Liver (tissue), 3 donors: Measurements from ENCODE around the gene PRKN.

Experiments
- EGR1 ChIP-seq, 2 donors: IDR thresholded peaks; 2 replicates each; pipeline ENCODE4 v1.6.1; 2016 to 2018; ENCODE audit warnings: antibody characterized with exemption in 2 of 2, low read depth in 2 of 2
- FOXA1 ChIP-seq: IDR thresholded peaks from 2 replicates; pipeline ENCODE4 v1.6.1; 2016; ENCODE audit warnings: antibody characterized with exemption
- GABPA ChIP-seq, 2 donors: IDR thresholded peaks in 1 of 2; conservative IDR thresholded peaks in 1 of 2; 2 replicates each; pipeline ENCODE4 v1.6.1; 2016; ENCODE audit warnings: antibody characterized with exemption in 2 of 2, mild to moderate bottlenecking in 1 of 2, moderate library complexity in 1 of 2
- TAF1 ChIP-seq: conservative IDR thresholded peaks from 2 replicates; pipeline ENCODE4 v1.6.1; 2016; ENCODE audit warnings: antibody characterized with exemption, mild to moderate bottlenecking
- YY1 ChIP-seq: IDR thresholded peaks from 2 replicates; pipeline ENCODE4 v1.6.1; 2016; ENCODE audit warnings: antibody characterized with exemption, mild to moderate bottlenecking
- TF ChIP-seq, protein P1 (sequence below): fragments of 150-350 bp; IDR thresholded peaks from 2 replicates; pipeline ENCODE4 v1.5.1; 2017; ENCODE audit warnings: improper control_type of control experiment, low read depth, low read length; ENCODE audit not compliant: missing input control
- TF ChIP-seq, protein P2 (sequence below): IDR thresholded peaks from 2 replicates; pipeline ENCODE4 v1.6.1; 2016; ENCODE audit warnings: antibody characterized with exemption, mild to moderate bottlenecking
- TF ChIP-seq, protein P3 (sequence below): IDR thresholded peaks from 2 replicates; pipeline ENCODE4 v1.6.1; 2016; ENCODE audit warnings: antibody characterized with exemption
- donor health status: healthy.
- donor health status: healthy.

DNA sequence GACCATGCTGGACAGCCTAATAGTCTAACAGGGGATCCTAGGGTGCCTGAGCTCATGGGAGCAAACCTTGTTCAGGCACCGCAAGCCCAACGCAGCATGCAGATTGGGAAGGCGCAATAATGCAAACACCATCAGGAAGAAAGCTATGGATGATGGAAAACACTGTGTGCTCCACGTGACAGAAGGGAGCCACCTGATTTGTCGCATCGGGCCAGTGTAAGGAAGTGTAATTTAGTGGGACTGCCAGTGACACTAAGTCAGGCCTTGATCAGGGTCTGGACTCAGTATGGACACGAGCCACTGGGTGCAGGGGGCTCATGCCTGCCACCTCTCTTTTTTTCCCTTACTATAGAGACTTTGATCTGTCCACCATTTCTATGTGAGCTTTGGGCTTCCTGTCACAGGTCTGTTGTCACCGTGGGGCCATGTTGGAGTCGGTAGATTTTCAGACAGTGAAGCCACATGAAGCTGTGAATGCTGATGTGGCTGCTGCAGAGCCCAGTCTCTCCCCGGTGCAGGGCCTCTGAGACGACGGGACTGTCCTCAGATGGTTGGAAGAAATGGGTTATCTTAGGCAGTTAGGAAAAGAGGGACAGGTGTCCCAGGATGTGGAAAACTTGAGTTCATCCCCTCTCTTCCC lies 1379.5 kb downstream of the PRKN start:
- TF ChIP-seq, protein P1, sequence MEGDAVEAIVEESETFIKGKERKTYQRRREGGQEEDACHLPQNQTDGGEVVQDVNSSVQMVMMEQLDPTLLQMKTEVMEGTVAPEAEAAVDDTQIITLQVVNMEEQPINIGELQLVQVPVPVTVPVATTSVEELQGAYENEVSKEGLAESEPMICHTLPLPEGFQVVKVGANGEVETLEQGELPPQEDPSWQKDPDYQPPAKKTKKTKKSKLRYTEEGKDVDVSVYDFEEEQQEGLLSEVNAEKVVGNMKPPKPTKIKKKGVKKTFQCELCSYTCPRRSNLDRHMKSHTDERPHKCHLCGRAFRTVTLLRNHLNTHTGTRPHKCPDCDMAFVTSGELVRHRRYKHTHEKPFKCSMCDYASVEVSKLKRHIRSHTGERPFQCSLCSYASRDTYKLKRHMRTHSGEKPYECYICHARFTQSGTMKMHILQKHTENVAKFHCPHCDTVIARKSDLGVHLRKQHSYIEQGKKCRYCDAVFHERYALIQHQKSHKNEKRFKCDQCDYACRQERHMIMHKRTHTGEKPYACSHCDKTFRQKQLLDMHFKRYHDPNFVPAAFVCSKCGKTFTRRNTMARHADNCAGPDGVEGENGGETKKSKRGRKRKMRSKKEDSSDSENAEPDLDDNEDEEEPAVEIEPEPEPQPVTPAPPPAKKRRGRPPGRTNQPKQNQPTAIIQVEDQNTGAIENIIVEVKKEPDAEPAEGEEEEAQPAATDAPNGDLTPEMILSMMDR = no peak
- TF ChIP-seq, protein P2, sequence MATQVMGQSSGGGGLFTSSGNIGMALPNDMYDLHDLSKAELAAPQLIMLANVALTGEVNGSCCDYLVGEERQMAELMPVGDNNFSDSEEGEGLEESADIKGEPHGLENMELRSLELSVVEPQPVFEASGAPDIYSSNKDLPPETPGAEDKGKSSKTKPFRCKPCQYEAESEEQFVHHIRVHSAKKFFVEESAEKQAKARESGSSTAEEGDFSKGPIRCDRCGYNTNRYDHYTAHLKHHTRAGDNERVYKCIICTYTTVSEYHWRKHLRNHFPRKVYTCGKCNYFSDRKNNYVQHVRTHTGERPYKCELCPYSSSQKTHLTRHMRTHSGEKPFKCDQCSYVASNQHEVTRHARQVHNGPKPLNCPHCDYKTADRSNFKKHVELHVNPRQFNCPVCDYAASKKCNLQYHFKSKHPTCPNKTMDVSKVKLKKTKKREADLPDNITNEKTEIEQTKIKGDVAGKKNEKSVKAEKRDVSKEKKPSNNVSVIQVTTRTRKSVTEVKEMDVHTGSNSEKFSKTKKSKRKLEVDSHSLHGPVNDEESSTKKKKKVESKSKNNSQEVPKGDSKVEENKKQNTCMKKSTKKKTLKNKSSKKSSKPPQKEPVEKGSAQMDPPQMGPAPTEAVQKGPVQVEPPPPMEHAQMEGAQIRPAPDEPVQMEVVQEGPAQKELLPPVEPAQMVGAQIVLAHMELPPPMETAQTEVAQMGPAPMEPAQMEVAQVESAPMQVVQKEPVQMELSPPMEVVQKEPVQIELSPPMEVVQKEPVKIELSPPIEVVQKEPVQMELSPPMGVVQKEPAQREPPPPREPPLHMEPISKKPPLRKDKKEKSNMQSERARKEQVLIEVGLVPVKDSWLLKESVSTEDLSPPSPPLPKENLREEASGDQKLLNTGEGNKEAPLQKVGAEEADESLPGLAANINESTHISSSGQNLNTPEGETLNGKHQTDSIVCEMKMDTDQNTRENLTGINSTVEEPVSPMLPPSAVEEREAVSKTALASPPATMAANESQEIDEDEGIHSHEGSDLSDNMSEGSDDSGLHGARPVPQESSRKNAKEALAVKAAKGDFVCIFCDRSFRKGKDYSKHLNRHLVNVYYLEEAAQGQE = no peak
- no peak for TF ChIP-seq FOXA1
- TF ChIP-seq YY1 = no peak
- TF ChIP-seq, protein P3, sequence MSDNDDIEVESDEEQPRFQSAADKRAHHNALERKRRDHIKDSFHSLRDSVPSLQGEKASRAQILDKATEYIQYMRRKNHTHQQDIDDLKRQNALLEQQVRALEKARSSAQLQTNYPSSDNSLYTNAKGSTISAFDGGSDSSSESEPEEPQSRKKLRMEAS = no peak
- TF ChIP-seq GABPA (IDR thresholded peaks at IDR 0.05 in 1 of 2, conservative IDR thresholded peaks at IDR 0.05 in 1 of 2) = no peak
- no peak for TF ChIP-seq EGR1 (IDR thresholded peaks at IDR 0.05; ENCODE audit: low read depth in 2 of 2)
- no peak for TF ChIP-seq TAF1
